ENCODE data around the gene SCYGR3.

Gene SCYGR3

GRCh38 chr2:227568852-227569169 is 45.8 kb downstream of the SCYGR3 start:
- H3K36me3 ChIP-seq = 0 out of 2 replicates have a peak, but pooled peaks cover 8% of the 10 kb centered on the region
- no peaks in the 10 kb centered on the region for H3K9me3 ChIP-seq
- no peak overlapping the region for H3K4me3 ChIP-seq
- TF ChIP-seq Cebpa-rat (IDR thresholded peaks at IDR 0.05) = no peak
- no peak overlapping the region for H3K4me2 ChIP-seq
- no peak overlapping the region for H3K27ac ChIP-seq
- no peaks in the 10 kb centered on the region for H3K27me3 ChIP-seq
- H3K4me1 ChIP-seq = no peaks in the 10 kb centered on the region
- H4K20me1 ChIP-seq = no peaks in the 10 kb centered on the region
- H3K9ac ChIP-seq = no peak overlapping the region

- H3K27me3 ChIP-seq = no peaks in the 10 kb centered on the region
- no peaks in the 10 kb centered on the region for H3K9me3 ChIP-seq
- H3K36me3 ChIP-seq = 0 out of 2 replicates have a peak, but pooled peaks cover 8% of the 10 kb centered on the region
- no peak for TF ChIP-seq Cebpa-rat (IDR thresholded peaks at IDR 0.05)
- no peak overlapping the region for H3K9ac ChIP-seq
- H3K27ac ChIP-seq = no peak overlapping the region
- H3K4me2 ChIP-seq = no peak overlapping the region
- no peaks in the 10 kb centered on the region for H3K4me1 ChIP-seq
- H4K20me1 ChIP-seq = no peaks in the 10 kb centered on the region
- no peak overlapping the region for H3K4me3 ChIP-seq
Observed at GRCh38 chr2:227566012-227566411, 48.6 kb downstream of the SCYGR3 start.

GRCh38 chr2:227565080-227565479 is 49.6 kb downstream of the SCYGR3 start:
- no peaks in the 10 kb centered on the region for H3K27me3 ChIP-seq

More at GRCh38 chr2:227565080-227565479, 49.6 kb downstream of the SCYGR3 start:
- no peaks in the 10 kb centered on the region for H3K4me1 ChIP-seq
- no peaks in the 10 kb centered on the region for H4K20me1 ChIP-seq
- H3K9ac ChIP-seq = no peak overlapping the region
- H3K36me3 ChIP-seq = 0 out of 2 replicates have a peak, but pooled peaks cover 8% of the 10 kb centered on the region
- H3K27ac ChIP-seq = no peak overlapping the region
- no peaks in the 10 kb centered on the region for H3K9me3 ChIP-seq
- TF ChIP-seq Cebpa-rat (IDR thresholded peaks at IDR 0.05) = no peak
- no peak overlapping the region for H3K4me2 ChIP-seq
- no peak overlapping the region for H3K4me3 ChIP-seq

Measured in BLaER1 (cell line).